OCI-LY1 (cell line): Measurements from ENCODE around the gene EFCAB7.

Source experiments
- EZH2 ChIP-seq: fragments of 200-600 bp; sonication (generic), shearing (Covaris generic); IDR thresholded peaks from 2 replicates; pipeline ENCODE4 v1.8.0; 2017; ENCODE audit warnings: borderline replicate concordance, mixed run types, mild to moderate bottlenecking, antibody characterized with exemption, low read length, moderate library complexity, mixed read lengths
- TF ChIP-seq, protein P1 (sequence below): fragments of 200-600 bp; sonication (generic), shearing (Covaris generic); IDR thresholded peaks from 2 replicates; pipeline ENCODE4 v1.5.1; 2017; ENCODE audit warnings: mild to moderate bottlenecking, antibody characterized with exemption, low read length, moderate library complexity, mixed read lengths

GRCh38 chr1:63601061-63601460 lies 77.7 kb downstream of the EFCAB7 start:
- TF ChIP-seq, protein P1, sequence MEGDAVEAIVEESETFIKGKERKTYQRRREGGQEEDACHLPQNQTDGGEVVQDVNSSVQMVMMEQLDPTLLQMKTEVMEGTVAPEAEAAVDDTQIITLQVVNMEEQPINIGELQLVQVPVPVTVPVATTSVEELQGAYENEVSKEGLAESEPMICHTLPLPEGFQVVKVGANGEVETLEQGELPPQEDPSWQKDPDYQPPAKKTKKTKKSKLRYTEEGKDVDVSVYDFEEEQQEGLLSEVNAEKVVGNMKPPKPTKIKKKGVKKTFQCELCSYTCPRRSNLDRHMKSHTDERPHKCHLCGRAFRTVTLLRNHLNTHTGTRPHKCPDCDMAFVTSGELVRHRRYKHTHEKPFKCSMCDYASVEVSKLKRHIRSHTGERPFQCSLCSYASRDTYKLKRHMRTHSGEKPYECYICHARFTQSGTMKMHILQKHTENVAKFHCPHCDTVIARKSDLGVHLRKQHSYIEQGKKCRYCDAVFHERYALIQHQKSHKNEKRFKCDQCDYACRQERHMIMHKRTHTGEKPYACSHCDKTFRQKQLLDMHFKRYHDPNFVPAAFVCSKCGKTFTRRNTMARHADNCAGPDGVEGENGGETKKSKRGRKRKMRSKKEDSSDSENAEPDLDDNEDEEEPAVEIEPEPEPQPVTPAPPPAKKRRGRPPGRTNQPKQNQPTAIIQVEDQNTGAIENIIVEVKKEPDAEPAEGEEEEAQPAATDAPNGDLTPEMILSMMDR = no peak
- no peak for TF ChIP-seq EZH2
